HG03175 (cell line): ENCODE measurements around the gene TTBK1.

ENCODE experiments used
- ATAC-seq: cut with Tn5 transposase; IDR thresholded peaks from one replicate; pipeline ENCODE4 v1.9.1; 2021; ENCODE audit warnings: mild to moderate bottlenecking, moderate library complexity; ENCODE audit not compliant: unreplicated experiment

TTBK1 gene

GRCh38 chr6:43285832-43286231 lies 42.6 kb downstream of the TTBK1 start:
- ATAC-seq, result no peak

GRCh38 chr6:43286456-43286979 lies 43.2 kb downstream of the TTBK1 start:
- ATAC-seq, result no peak

- no peak for ATAC-seq
These were observed 43.9 kb downstream of the TTBK1 start for GRCh38 chr6:43286980-43287716.

GRCh38 chr6:43287717-43288679 lies 44.7 kb downstream of the TTBK1 start:
- ATAC-seq, result no peak

GRCh38 chr6:43290339-43290904 lies 47.1 kb downstream of the TTBK1 start:
- no peak for ATAC-seq

GRCh38 chr6:43290905-43291355 lies 47.6 kb downstream of the TTBK1 start:
- no peak for ATAC-seq

GRCh38 chr6:43291708-43292107 lies 48.4 kb downstream of the TTBK1 start:
- ATAC-seq, result no peak

GRCh38 chr6:43292341-43292740 lies 49.1 kb downstream of the TTBK1 start:
- ATAC-seq, result no peak

GRCh38 chr6:43292763-43293318 lies 49.6 kb downstream of the TTBK1 start:
- no peak for ATAC-seq

GRCh38 chr6:43293698-43294097 lies 50.4 kb downstream of the TTBK1 start:
- ATAC-seq, result no peak

GRCh38 chr6:43294536-43294935 lies 51.3 kb downstream of the TTBK1 start:
- no peak for ATAC-seq

- no peak for ATAC-seq
These were observed 52.2 kb downstream of the TTBK1 start for GRCh38 chr6:43295456-43295855.

- no peak for ATAC-seq
These were observed 53.7 kb downstream of the TTBK1 start for GRCh38 chr6:43296780-43297497.

- no peak for ATAC-seq
These were observed 54.6 kb downstream of the TTBK1 start, which contains the start of gene SLC22A7 for GRCh38 chr6:43297644-43298564. Gene SLC22A7 (plus strand): TSS chr6:43298260. CDS start chr6:43298359, 99 bp downstream.

- no peak for ATAC-seq
These were observed 55.5 kb downstream of the TTBK1 start for GRCh38 chr6:43298565-43299337.

- ATAC-seq, result no peak
These were observed 56.3 kb downstream of the TTBK1 start for GRCh38 chr6:43299338-43300293.
